SK-N-SH (cell line): ENCODE results near the gene ST6GALNAC6. TPM values are rescaled to one million over a fixed set of nuclear protein-coding genes. Genes with fewer than 3 reads are reported as not detected.

Source experiments
- CTCF ChIA-PET: fragments of 300-600, 350-600 bp; formaldehyde crosslinking; extraction: SDS; loops from one replicate; lab custom pipeline; 2021; lab: Yijun Ruan, JAX
- POLR2A ChIA-PET: fragments of 350-600 bp; sonication (Branson Sonifier 250); formaldehyde crosslinking; extraction: SDS; loops from one replicate; lab custom pipeline; 2020; ENCODE audit warnings: antibody characterized with exemption, inconsistent platforms; lab: Yijun Ruan, JAX
- DNase-seq: peaks from one replicate; pipeline ENCODE4 v3.0.0; 2012
- H2AFZ ChIP-seq: fragments of 200-600 bp; sonication (generic); 2 replicates; pipeline ENCODE4 v1.8.1; 2016; ENCODE audit warnings: antibody characterized with exemption, mild to moderate bottlenecking, low read depth
- H3F3A ChIP-seq: fragments of 200-600 bp; sonication (generic); replicated peaks from 2 replicates; pipeline ENCODE3; 2016; ENCODE audit warnings: antibody characterized with exemption, mild to moderate bottlenecking; ENCODE audit not compliant: insufficient read depth
- H3K27ac ChIP-seq, 2 experiments: fragments of 200-500 bp in 1 of 2; fragments of 200-600 bp in 1 of 2; sonication (Bioruptor generic) in 1 of 2; sonication (generic), shearing (Covaris generic) in 1 of 2; 2 replicates each; pipeline versions ENCODE4 v1.5.1 to v1.6.1; 2014 to 2016; ENCODE audit warnings: low read depth in 2 of 2, inconsistent platforms in 1 of 2, low read length in 1 of 2, mild to moderate bottlenecking in 1 of 2, mixed read lengths in 1 of 2
- H3K27me3 ChIP-seq: fragments of 200-600 bp; sonication (generic), shearing (Covaris generic); 2 replicates; pipeline ENCODE4 v1.6.1; 2016; ENCODE audit warnings: mixed run types; ENCODE audit not compliant: insufficient read depth
- H3K36me3 ChIP-seq, 2 experiments: fragments of 200-500 bp in 1 of 2; fragments of 200-600 bp in 1 of 2; sonication (Bioruptor generic) in 1 of 2; sonication (generic) in 1 of 2; replicated peaks in 1 of 2; 2 replicates each; pipeline versions ENCODE3 to v1.5.1; 2014 to 2016; ENCODE audit warnings: low read length in 1 of 2, mild to moderate bottlenecking in 1 of 2; ENCODE audit not compliant: insufficient read depth in 2 of 2, control insufficient read depth in 1 of 2
- H3K4me1 ChIP-seq, 2 experiments: fragments of 200-500 bp in 1 of 2; fragments of 200-600 bp in 1 of 2; sonication (Bioruptor generic) in 1 of 2; sonication (generic), shearing (Covaris generic) in 1 of 2; 2 replicates each; pipeline versions ENCODE4 v1.5.1 to v1.6.1; 2014 to 2016; ENCODE audit warnings: low read depth in 1 of 2, low read length in 1 of 2, mixed run types in 1 of 2; ENCODE audit not compliant: insufficient read depth in 2 of 2, control insufficient read depth in 1 of 2
- H3K4me2 ChIP-seq: fragments of 200-600 bp; sonication (generic), shearing (Covaris generic); 2 replicates; pipeline ENCODE4 v1.6.1; 2017; ENCODE audit warnings: mixed run types
- H3K4me3 ChIP-seq, 2 experiments: fragments of 200-500 bp in 1 of 2; fragments of 200-600 bp in 1 of 2; sonication (Bioruptor generic) in 1 of 2; sonication (generic), shearing (Covaris generic) in 1 of 2; 2 replicates each; pipeline versions ENCODE4 v1.5.1 to v1.8.1; 2014 to 2016; ENCODE audit warnings: low read depth in 2 of 2, inconsistent platforms in 1 of 2, low read length in 1 of 2, mild to moderate bottlenecking in 1 of 2, mixed read lengths in 1 of 2, moderate library complexity in 1 of 2
- H3K79me2 ChIP-seq: fragments of 200-600 bp; sonication (generic); 2 replicates; pipeline ENCODE4 v1.8.1; 2017; ENCODE audit warnings: mild to moderate bottlenecking; ENCODE audit not compliant: insufficient read depth
- H3K9ac ChIP-seq: fragments of 200-600 bp; sonication (generic); 2 replicates; pipeline ENCODE4 v1.6.1; 2017; ENCODE audit warnings: mixed run types
- H3K9me2 ChIP-seq: fragments of 200-600 bp; sonication (generic); 2 replicates; pipeline ENCODE4 v1.6.1; 2017; ENCODE audit warnings: mixed run types
- H3K9me3 ChIP-seq: fragments of 200-600 bp; sonication (generic); 2 replicates; pipeline ENCODE4 v1.6.1; 2017; ENCODE audit warnings: mixed run types, mild to moderate bottlenecking, moderate library complexity
- H4K20me1 ChIP-seq: fragments of 200-600 bp; sonication (generic); 2 replicates; pipeline ENCODE4 v1.6.1; 2017; ENCODE audit warnings: mild to moderate bottlenecking, mixed run types; ENCODE audit not compliant: insufficient read depth
- EP300 ChIP-seq, 2 experiments: IDR thresholded peaks; 2 replicates each; pipeline versions ENCODE4 v1.4.0 to v1.6.1; 2012; ENCODE audit warnings: borderline replicate concordance in 1 of 2, low read depth in 1 of 2, low read length in 1 of 2
- EZH2phosphoT487 ChIP-seq: fragments of 200-600 bp; sonication (generic); IDR thresholded peaks from 2 replicates; pipeline ENCODE4 v1.6.1; 2017; ENCODE audit warnings: low read depth, mixed run types, mild to moderate bottlenecking, antibody characterized with exemption, moderate library complexity, borderline replicate concordance
- FOSL2 ChIP-seq: IDR thresholded peaks from 2 replicates; pipeline ENCODE4 v1.4.0; 2012; ENCODE audit warnings: low read depth, mild to moderate bottlenecking, moderate library complexity, borderline replicate concordance
- GATA2 ChIP-seq: sonication (generic); formaldehyde crosslinking; IDR thresholded peaks from 2 replicates; pipeline ENCODE4 v1.5.0; 2020; ENCODE audit warnings: mild to moderate bottlenecking, missing genetic modification reagents
- IRF3 ChIP-seq: fragments of 150-350 bp; IDR thresholded peaks from 2 replicates; pipeline ENCODE4 v1.6.1; 2016; ENCODE audit warnings: mild to moderate bottlenecking, low read depth, low read length
- NFIC ChIP-seq: IDR thresholded peaks from 2 replicates; pipeline ENCODE4 v1.4.0; 2012; ENCODE audit warnings: borderline replicate concordance
- RAD21 ChIP-seq: IDR thresholded peaks from 2 replicates; pipeline ENCODE4 v1.6.1; 2012; ENCODE audit warnings: mild to moderate bottlenecking, low read length
- RXRA ChIP-seq: IDR thresholded peaks from 2 replicates; pipeline ENCODE4 v1.4.0; 2012; ENCODE audit warnings: low read depth, mild to moderate bottlenecking, borderline replicate concordance
- WGBS: methylation state at CpG from one replicate; pipeline ENCODE4 v1.1.6; 2017; ENCODE audit warnings: low lambda C conversion rate; 5-methylcytosine and 5-hydroxymethylcytosine counted together
- polyA plus RNA-seq, 3 experiments: library from polyadenylated mRNA; depleted of rRNA; stranded (reverse); fragments of >200 nt; gene quantifications; 2 replicates each; pipeline ENCODE4 v1.2.3, GENCODE V29; 2012
- TF ChIP-seq, protein P1 (sequence below): IDR thresholded peaks from 2 replicates; pipeline ENCODE4; 2012

Gene ST6GALNAC6
- polyA plus RNA-seq, 1 of the 3 experiments (the other 2 are of a cell fraction), result 34.8 TPM

- no peak overlapping the region for H3K4me3 ChIP-seq
- no peaks in the 10 kb centered on the region for H3K9me3 ChIP-seq
- H3K27me3 ChIP-seq, result no peaks in the 10 kb centered on the region
- no peak for TF ChIP-seq GATA2
- TF ChIP-seq, protein P1, sequence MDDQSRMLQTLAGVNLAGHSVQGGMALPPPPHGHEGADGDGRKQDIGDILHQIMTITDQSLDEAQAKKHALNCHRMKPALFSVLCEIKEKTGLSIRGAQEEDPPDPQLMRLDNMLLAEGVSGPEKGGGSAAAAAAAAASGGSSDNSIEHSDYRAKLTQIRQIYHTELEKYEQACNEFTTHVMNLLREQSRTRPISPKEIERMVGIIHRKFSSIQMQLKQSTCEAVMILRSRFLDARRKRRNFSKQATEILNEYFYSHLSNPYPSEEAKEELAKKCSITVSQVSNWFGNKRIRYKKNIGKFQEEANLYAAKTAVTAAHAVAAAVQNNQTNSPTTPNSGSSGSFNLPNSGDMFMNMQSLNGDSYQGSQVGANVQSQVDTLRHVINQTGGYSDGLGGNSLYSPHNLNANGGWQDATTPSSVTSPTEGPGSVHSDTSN, result no peak
- no peak overlapping the region for H3K4me2 ChIP-seq
- H3K36me3 ChIP-seq, result peaks cover 0 to 3% of the 10 kb centered on the region in 2 experiments
- no peak for DNase-seq
- H4K20me1 ChIP-seq, result no peaks in the 10 kb centered on the region
- H3K27ac ChIP-seq, result no peak overlapping the region
- peaks cover 6 to 33% of the 10 kb centered on the region in 2 experiments; a peak in 2 of 4 replicates for H3K4me1 ChIP-seq
- H3K79me2 ChIP-seq, result peaks cover 31% of the 10 kb centered on the region
- POLR2A ChIA-PET, result no interaction called here
- H3K9me2 ChIP-seq, result no peaks in the 10 kb centered on the region
- H3K9ac ChIP-seq, result no peak overlapping the region
- 85% methylated on average over 7 of the region's 11 CpGs for WGBS
- H3F3A ChIP-seq, result no peaks in the 10 kb centered on the region
- CTCF ChIA-PET, result interaction anchor here (0.8 to 10.9 kb wide), 5 partner anchors 15 to 77 kb away, joined by 3 to 116 read pairs (median 3); no protein-coding TSS in a partner anchor
- no peak overlapping the region for H2AFZ ChIP-seq
These were observed 43.2 kb downstream of the ST6GALNAC6 start for GRCh38 chr9:127856094-127856728.

DNA sequence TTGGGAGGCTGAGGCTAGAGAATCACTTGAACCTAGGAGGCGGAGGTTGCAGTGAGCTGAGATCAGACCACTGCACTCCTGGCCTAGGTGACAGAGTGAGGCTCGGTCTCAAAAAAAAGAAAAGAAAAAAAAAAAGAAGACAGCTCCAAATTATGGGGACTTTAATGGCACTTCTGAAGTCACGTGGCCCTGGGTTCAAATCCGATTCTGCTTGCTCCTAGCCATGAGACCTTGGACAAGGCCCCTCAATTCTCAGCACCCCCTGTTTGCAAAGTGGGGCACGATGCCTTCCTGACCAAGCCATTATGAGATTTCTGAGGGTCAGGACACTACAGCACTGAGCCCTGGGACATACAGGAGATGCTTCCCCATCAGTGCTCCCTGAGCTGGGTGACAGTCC, 43.9 kb downstream of the ST6GALNAC6 start:
- Histone ChIP-seq H3K9me3 (no peaks in the 10 kb centered on the region), H3K9ac (no peak overlapping the region), H3K4me1 (peaks cover 6 to 33% of the 10 kb centered on the region in 2 experiments; a peak in 2 of 4 replicates), H3K36me3 (peaks cover 0 to 3% of the 10 kb centered on the region in 2 experiments), H3K27me3 (no peaks in the 10 kb centered on the region), H4K20me1 (no peaks in the 10 kb centered on the region), H3K79me2 (peaks cover 38% of the 10 kb centered on the region), H3K4me3 (no peak overlapping the region)
- POLR2A ChIA-PET, result no interaction called here
- TF ChIP-seq EZH2phosphoT487, result no peak
- no peak for TF ChIP-seq NFIC
- no peak for TF ChIP-seq GATA2
- TF ChIP-seq RAD21, result no peak
- no peak for TF ChIP-seq EP300 (IDR thresholded peaks at IDR 0.05; ENCODE audit: borderline replicate concordance in 1 of 2, low read depth in 1 of 2, low read length in 1 of 2)
- TF ChIP-seq IRF3, result no peak
- no peak for TF ChIP-seq FOSL2
- TF ChIP-seq RXRA, result no peak
- TF ChIP-seq, all 33 proteins: peak for 0
- Histone ChIP-seq H3K9me2 (no peaks in the 10 kb centered on the region), H3K4me2 (no peak overlapping the region), H3K27ac (no peak overlapping the region), H3F3A (no peaks in the 10 kb centered on the region), H2AFZ (no peak overlapping the region)
- CTCF ChIA-PET, result interaction anchor here (0.8 to 10.9 kb wide), 7 partner anchors 8 to 120 kb away, joined by 3 to 116 read pairs (median 4); partner anchors contain the start of genes CDK9 and TOR2A
- DNase-seq, result no peak
- WGBS, result 96% methylated on average over 5 of the region's 5 CpGs
